Measurements from ENCODE around the gene PCK2.

DNA sequence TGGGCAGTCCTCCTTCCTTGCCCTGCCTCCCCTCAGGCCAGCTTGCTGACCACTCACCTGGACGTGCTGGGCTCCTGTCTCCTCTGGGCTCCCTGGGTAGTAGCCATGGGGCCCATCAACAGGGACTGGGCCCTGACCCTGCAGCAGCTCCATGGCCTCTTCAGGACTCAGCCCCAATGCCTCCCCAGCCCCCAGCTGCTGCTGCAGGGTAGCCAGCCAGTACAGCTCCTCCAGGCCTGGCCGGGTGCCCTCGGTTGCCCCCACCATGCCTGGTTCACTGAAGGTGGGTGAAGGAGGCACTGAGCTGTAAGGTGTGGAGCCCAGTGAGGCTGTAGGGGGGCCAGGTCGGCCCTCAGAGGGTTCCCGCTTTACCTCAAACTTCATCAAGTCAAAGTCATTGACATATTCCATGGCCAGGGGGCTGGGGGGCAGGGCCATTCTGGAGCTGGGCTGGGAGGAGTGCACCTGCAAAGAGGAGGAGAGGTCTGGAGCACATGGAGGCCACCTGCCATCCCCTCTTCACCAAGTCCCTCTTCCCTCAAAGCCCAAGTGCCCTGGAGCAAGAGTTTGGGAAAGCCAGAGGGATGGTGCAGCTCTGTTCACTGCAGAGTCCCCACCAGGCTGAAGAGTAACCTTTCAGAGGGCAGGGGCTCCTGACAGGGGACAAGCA lies 11.6 kb upstream of the PCK2 start:
- TF ChIP-seq REPIN1 (tag by site-specific recombination; IDR thresholded peaks at IDR 0.05; ENCODE audit: low read depth) (no peak), ZNF830 (tag by site-specific recombination; IDR thresholded peaks at IDR 0.05; ENCODE audit: low read depth) (no peak), ZNF837 (tag by site-specific recombination; IDR thresholded peaks at IDR 0.05) (no peak), ZNF121 (tag by site-specific recombination; IDR thresholded peaks at IDR 0.05) (no peak)

Measured in HEK293 (cell line).